DOHH2 (cell line): Measurements from ENCODE around the gene CYBRD1.
"Not testable (repeated sequence)": the region's sequence is repeated elsewhere in the genome, so short reads cannot be mapped to it uniquely, and the experiment has no call there.

Source experiments
- H3F3A ChIP-seq: fragments of 200-600 bp; sonication (generic), shearing (Covaris generic); 2 replicates; pipeline ENCODE4 v1.6.0; 2016; ENCODE audit warnings: antibody characterized with exemption, mild to moderate bottlenecking; ENCODE audit not compliant: control insufficient read depth, insufficient read depth
- H3K27ac ChIP-seq: fragments of 200-600 bp; sonication (generic); 2 replicates; pipeline ENCODE4 v1.5.1; 2014; ENCODE audit warnings: low read depth, mild to moderate bottlenecking, low read length, moderate library complexity
- H3K27me3 ChIP-seq: fragments of 200-600 bp; sonication (generic); 2 replicates; pipeline ENCODE4 v1.6.1; 2014; ENCODE audit warnings: mild to moderate bottlenecking, low read length, mixed read lengths; ENCODE audit not compliant: control insufficient read depth
- H3K36me3 ChIP-seq: fragments of 200-600 bp; sonication (generic); 2 replicates; pipeline ENCODE4 v1.6.1; 2014; ENCODE audit warnings: mild to moderate bottlenecking, low read length, moderate library complexity, mixed read lengths; ENCODE audit not compliant: control insufficient read depth
- H3K4me1 ChIP-seq: fragments of 200-600 bp; sonication (generic); 2 replicates; pipeline ENCODE4 v1.6.1; 2014; ENCODE audit warnings: mild to moderate bottlenecking, low read length, mixed read lengths; ENCODE audit not compliant: control insufficient read depth
- H3K4me2 ChIP-seq: fragments of 200-600 bp; sonication (generic); 2 replicates; pipeline ENCODE4 v1.6.0; 2014; ENCODE audit warnings: mild to moderate bottlenecking, low read length, moderate library complexity
- H3K4me3 ChIP-seq: fragments of 200-600 bp; sonication (generic); 2 replicates; pipeline ENCODE4 v1.5.1; 2014; ENCODE audit warnings: mild to moderate bottlenecking, low read length, mixed read lengths
- H3K79me2 ChIP-seq: fragments of 200-600 bp; sonication (generic); 2 replicates; pipeline ENCODE4 v1.6.1; 2014; ENCODE audit warnings: mild to moderate bottlenecking, low read length, mixed read lengths; ENCODE audit not compliant: control insufficient read depth
- H3K9me2 ChIP-seq: fragments of 200-600 bp; sonication (generic); replicated peaks from 2 replicates; pipeline ENCODE4 v1.6.1; 2014; ENCODE audit warnings: mild to moderate bottlenecking, low read length, mixed read lengths; ENCODE audit not compliant: control insufficient read depth
- H3K9me3 ChIP-seq: fragments of 200-600 bp; sonication (generic); 2 replicates; pipeline ENCODE4 v1.6.1; 2014; ENCODE audit warnings: antibody characterized with exemption, low read length, mixed read lengths; ENCODE audit not compliant: control insufficient read depth, insufficient read depth
- H4K20me1 ChIP-seq: fragments of 200-600 bp; sonication (generic); 2 replicates; pipeline ENCODE4 v1.6.0; 2014; ENCODE audit warnings: low read depth, mild to moderate bottlenecking, antibody characterized with exemption, low read length, moderate library complexity; ENCODE audit not compliant: control insufficient read depth, insufficient read depth
- CTCF ChIP-seq: fragments of 200-600 bp; sonication (generic); IDR thresholded peaks from one replicate; pipeline ENCODE4 v1.5.1; 2014; ENCODE audit warnings: antibody characterized with exemption, mild to moderate bottlenecking, low read depth, low read length; ENCODE audit not compliant: poor library complexity, severe bottlenecking
- EZH2phosphoT487 ChIP-seq: fragments of 200-600 bp; sonication (generic); IDR thresholded peaks from 2 replicates; pipeline ENCODE4 v1.6.1; 2017; ENCODE audit warnings: borderline replicate concordance, mild to moderate bottlenecking, antibody characterized with exemption, low read length, moderate library complexity, mixed read lengths

The CYBRD1 gene

GRCh38 chr2:171533331-171533730, 11.1 kb downstream of the CYBRD1 start:
- Histone ChIP-seq H3F3A (no peaks in the 10 kb centered on the region), H3K27ac (no peak overlapping the region), H3K9me3 (peaks cover 4% of the 10 kb centered on the region; the same call in 1 of the 2 replicates), H3K27me3 (peaks cover 15% of the 10 kb centered on the region), H3K4me2 (no peak overlapping the region), H3K79me2 (no peaks in the 10 kb centered on the region), H3K4me3 (no peak overlapping the region), H3K36me3 (no peaks in the 10 kb centered on the region), H3K4me1 (no peaks in the 10 kb centered on the region), H4K20me1 (no peaks in the 10 kb centered on the region), H3K9me2 (no peaks in the 10 kb centered on the region)
- TF ChIP-seq EZH2phosphoT487 = no peak
- no peak for TF ChIP-seq CTCF

GRCh38 chr2:171535528-171535927, 13.3 kb downstream of the CYBRD1 start:
- H3K27me3 ChIP-seq = peaks cover 12% of the 10 kb centered on the region
- not testable (repeated sequence) for H4K20me1 ChIP-seq, H3K9me2 ChIP-seq, H3K4me2 ChIP-seq, H3F3A ChIP-seq, H3K4me3 ChIP-seq, H3K9me3 ChIP-seq, H3K27ac ChIP-seq, H3K4me1 ChIP-seq, H3K36me3 ChIP-seq, H3K79me2 ChIP-seq

- no peaks in the 10 kb centered on the region for H3K79me2 ChIP-seq
- no peak overlapping the region for H3K4me3 ChIP-seq
- H3K9me3 ChIP-seq = no peaks in the 10 kb centered on the region
- H3K4me1 ChIP-seq = no peaks in the 10 kb centered on the region
- no peaks in the 10 kb centered on the region for H3F3A ChIP-seq
- TF ChIP-seq CTCF = no peak
- no peak for TF ChIP-seq EZH2phosphoT487
- H4K20me1 ChIP-seq = no peaks in the 10 kb centered on the region
- no peaks in the 10 kb centered on the region for H3K9me2 ChIP-seq
- H3K4me2 ChIP-seq = no peak overlapping the region
- peaks cover 9% of the 10 kb centered on the region for H3K27me3 ChIP-seq
- H3K27ac ChIP-seq = no peak overlapping the region
- H3K36me3 ChIP-seq = no peaks in the 10 kb centered on the region
These were observed 18.2 kb downstream of the CYBRD1 start for GRCh38 chr2:171540437-171540836.

GRCh38 chr2:171541202-171541887, 19.1 kb downstream of the CYBRD1 start:
- H3K27ac ChIP-seq = no peak overlapping the region
- no peaks in the 10 kb centered on the region for H3K79me2 ChIP-seq
- no peaks in the 10 kb centered on the region for H4K20me1 ChIP-seq

More at GRCh38 chr2:171541202-171541887, 19.1 kb downstream of the CYBRD1 start:
- Histone ChIP-seq H3K4me3 (no peak overlapping the region), H3K36me3 (no peaks in the 10 kb centered on the region), H3K9me2 (no peaks in the 10 kb centered on the region), H3K9me3 (no peaks in the 10 kb centered on the region), H3K4me2 (no peak overlapping the region), H3F3A (no peaks in the 10 kb centered on the region), H3K4me1 (no peaks in the 10 kb centered on the region), H3K27me3 (peaks cover 9% of the 10 kb centered on the region)
- TF ChIP-seq CTCF (peak; percentile 70), EZH2phosphoT487 (no peak)
